Neuronal stem cell (in vitro differentiated cells): ENCODE measurements around the gene GSTP1.

Experiments
- DNase-seq: peaks from one replicate; pipeline ENCODE4 v3.0.0-alpha.2; 2013; ENCODE audit warnings: low spot score
- H2AFZ ChIP-seq: one replicate; pipeline ENCODE4 v1.6.1; 2013; ENCODE audit warnings: mild to moderate bottlenecking, low read length, inconsistent platforms
- H2AK5ac ChIP-seq: 2 replicates; pipeline ENCODE4 v1.6.1; 2013; ENCODE audit warnings: low read depth, mild to moderate bottlenecking, inconsistent platforms, low read length, moderate library complexity, mixed read lengths
- H2BK120ac ChIP-seq: 2 replicates; pipeline ENCODE4 v1.6.1; 2013; ENCODE audit warnings: low read depth, mild to moderate bottlenecking, inconsistent platforms, low read length, moderate library complexity, mixed read lengths
- H2BK12ac ChIP-seq: one replicate; pipeline ENCODE4 v1.6.1; 2013; ENCODE audit warnings: low read length, inconsistent platforms
- H2BK15ac ChIP-seq: 2 replicates; pipeline ENCODE4 v1.6.1; 2013; ENCODE audit warnings: mild to moderate bottlenecking, low read length, inconsistent platforms, mixed read lengths
- H2BK5ac ChIP-seq: one replicate; pipeline ENCODE4 v1.6.1; 2013; ENCODE audit warnings: inconsistent platforms, mild to moderate bottlenecking, low read length, moderate library complexity
- H3K14ac ChIP-seq: one replicate; pipeline ENCODE4 v1.6.1; 2013; ENCODE audit warnings: low read length, inconsistent platforms
- H3K18ac ChIP-seq: 2 replicates; pipeline ENCODE4 v1.6.1; 2013; ENCODE audit warnings: low read length, inconsistent platforms
- H3K23ac ChIP-seq: 2 replicates; pipeline ENCODE4 v1.6.1; 2013; ENCODE audit warnings: low read depth, mild to moderate bottlenecking, mixed read lengths, low read length, inconsistent platforms; ENCODE audit not compliant: poor library complexity
- H3K27ac ChIP-seq: replicated peaks from 3 replicates; pipeline ENCODE4 v1.5.1; 2013; ENCODE audit warnings: low read length, inconsistent platforms
- H3K27me3 ChIP-seq, 3 experiments: 2 replicates each; pipeline ENCODE4 v1.6.1; 2013; ENCODE audit warnings: low read length in 3 of 3, mild to moderate bottlenecking in 2 of 3, inconsistent platforms in 1 of 3, low read depth in 1 of 3, mixed read lengths in 1 of 3, moderate library complexity in 1 of 3; ENCODE audit not compliant: control insufficient read depth in 3 of 3, insufficient read depth in 3 of 3
- H3K36me3 ChIP-seq, 2 donors: replicated peaks in 1 of 2; 2 replicates each; pipeline ENCODE4 v1.6.1; 2013; ENCODE audit warnings: low read length in 2 of 2; ENCODE audit not compliant: control insufficient read depth in 2 of 2, insufficient read depth in 2 of 2
- H3K4ac ChIP-seq: 2 replicates; pipeline ENCODE4 v1.6.1; 2013; ENCODE audit warnings: inconsistent platforms, mild to moderate bottlenecking, low read length, moderate library complexity
- H3K4me1 ChIP-seq, 2 donors: 1 replicate in 1 of 2; 2 replicates in 1 of 2; pipeline ENCODE4 v1.6.1; 2013; ENCODE audit warnings: low read length in 2 of 2, low read depth in 1 of 2; ENCODE audit not compliant: control insufficient read depth in 2 of 2, insufficient read depth in 1 of 2
- H3K4me2 ChIP-seq: one replicate; pipeline ENCODE4 v1.6.1; 2013; ENCODE audit warnings: mild to moderate bottlenecking, low read length, inconsistent platforms; ENCODE audit not compliant: insufficient read depth, poor library complexity, severe bottlenecking
- H3K4me3 ChIP-seq, 2 donors: 2 replicates each; pipeline ENCODE4 v1.5.1; 2013; ENCODE audit warnings: low read length in 2 of 2, mild to moderate bottlenecking in 2 of 2, inconsistent platforms in 1 of 2, moderate library complexity in 1 of 2
- H3K79me1 ChIP-seq: one replicate; pipeline ENCODE4 v1.6.1; 2013; ENCODE audit warnings: low read depth, mild to moderate bottlenecking, inconsistent platforms, low read length, moderate library complexity
- H3K9ac ChIP-seq: one replicate; pipeline ENCODE4 v1.6.1; 2013; ENCODE audit warnings: mild to moderate bottlenecking, low read depth, low read length, inconsistent platforms; ENCODE audit not compliant: poor library complexity
- H3K9me3 ChIP-seq, 2 donors: replicated peaks in 1 of 2; 2 replicates each; pipeline versions ENCODE3 to v1.6.1; 2013; ENCODE audit warnings: low read length in 2 of 2, mild to moderate bottlenecking in 2 of 2, inconsistent platforms in 1 of 2, low read depth in 1 of 2, mixed read lengths in 1 of 2, moderate library complexity in 1 of 2; ENCODE audit not compliant: control insufficient read depth in 2 of 2, insufficient read depth in 1 of 2
- H4K8ac ChIP-seq: one replicate; pipeline ENCODE4 v1.6.1; 2013; ENCODE audit warnings: low read depth, mild to moderate bottlenecking, inconsistent platforms, low read length, moderate library complexity
- H4K91ac ChIP-seq: one replicate; pipeline ENCODE4 v1.6.1; 2013; ENCODE audit warnings: low read length, low read depth, mild to moderate bottlenecking, inconsistent platforms; ENCODE audit not compliant: poor library complexity
- WGBS, 2 donors: extraction: QIAGEN DNeasy Blood & Tissue Kit; methylation state at CpG; one replicate each; pipeline ENCODE4 v1.1.7; 2013; ENCODE audit warnings: missing lambda C conversion rate in 2 of 2, mixed read lengths in 1 of 2; ENCODE audit not compliant: insufficient read length in 2 of 2, insufficient replicate concordance in 1 of 2; ENCODE audit errors: extremely low coverage in 2 of 2; 5-methylcytosine and 5-hydroxymethylcytosine counted together

Gene GSTP1

GRCh38 chr11:67581469-67581868, 2.1 kb upstream of the GSTP1 start:
- no peak overlapping the region for H4K91ac ChIP-seq
- no peak overlapping the region for H3K23ac ChIP-seq
- no peak overlapping the region for H2AK5ac ChIP-seq
- peaks cover 16 to 25% of the 10 kb centered on the region in 2 donors for H3K4me1 ChIP-seq
- H3K4me3 ChIP-seq, result no peak overlapping the region
- H3K9me3 ChIP-seq, result peaks cover 4 to 7% of the 10 kb centered on the region in 2 donors
- no peak overlapping the region for H3K14ac ChIP-seq
- no peak overlapping the region for H3K27ac ChIP-seq
- WGBS, 2 donors, result no CpG with 5 or more reads among the region's 11 CpGs
- H2AFZ ChIP-seq, result no peak overlapping the region
- H3K79me1 ChIP-seq, result peaks cover 21% of the 10 kb centered on the region
- H4K8ac ChIP-seq, result no peak overlapping the region
- no peak overlapping the region for H2BK15ac ChIP-seq
- peaks cover 12 to 20% of the 10 kb centered on the region in 2 donors for H3K36me3 ChIP-seq
- no peak overlapping the region for H3K4me2 ChIP-seq
- no peak overlapping the region for H3K9ac ChIP-seq
- peaks cover 0 to 45% (median 11%) of the 10 kb centered on the region in 3 experiments for H3K27me3 ChIP-seq
- no peak overlapping the region for H2BK12ac ChIP-seq
- no peak overlapping the region for H3K4ac ChIP-seq
- no peak for DNase-seq
- no peak overlapping the region for H2BK120ac ChIP-seq
- no peak overlapping the region for H3K18ac ChIP-seq
- no peak overlapping the region for H2BK5ac ChIP-seq

- Histone ChIP-seq H2BK12ac (no peak overlapping the region), H3K23ac (no peak overlapping the region), H3K18ac (no peak overlapping the region), H3K4me2 (no peak overlapping the region), H4K8ac (no peak overlapping the region), H3K4ac (no peak overlapping the region), H3K27me3 (peaks cover 0 to 40% (median 11%) of the 10 kb centered on the region in 3 experiments), H2BK120ac (no peak overlapping the region), H3K79me1 (peaks cover 21% of the 10 kb centered on the region), H3K9ac (no peak overlapping the region), H3K4me1 (peaks cover 16 to 25% of the 10 kb centered on the region in 2 donors), H3K4me3 (no peak overlapping the region), H3K36me3 (peaks cover 17 to 26% of the 10 kb centered on the region in 2 donors), H2AK5ac (no peak overlapping the region), H3K27ac (no peak overlapping the region), H2AFZ (no peak overlapping the region), H2BK15ac (no peak overlapping the region), H2BK5ac (no peak overlapping the region), H3K14ac (no peak overlapping the region), H3K9me3 (peaks cover 6 to 7% of the 10 kb centered on the region in 2 donors), H4K91ac (no peak overlapping the region)
- DNase-seq, result no peak
- WGBS, 2 donors, result no CpG with 5 or more reads among the region's 4 CpGs
Observed at GRCh38 chr11:67582011-67582410, 1.6 kb upstream of the GSTP1 start.

GRCh38 chr11:67584205-67584880, 731 bp downstream of the GSTP1 start:
- Histone ChIP-seq H4K8ac (peak overlapping the region; percentile 7), H4K91ac (peak overlapping the region; percentile 81), H2BK5ac (peak overlapping the region; percentile 94), H3K27ac (peak overlapping the region; percentile 71), H3K27me3 (peaks cover 0 to 20% (median 11%) of the 10 kb centered on the region in 3 experiments), H3K9me3 (peaks cover 3 to 6% of the 10 kb centered on the region in 2 donors), H3K23ac (peak overlapping the region; percentile 94), H3K79me1 (peaks cover 21% of the 10 kb centered on the region), H3K4me3 (peak overlapping the region; percentile 87 to 88), H3K36me3 (peaks cover 22 to 43% of the 10 kb centered on the region in 2 donors), H3K4me2 (peak overlapping the region; percentile 84), H2AFZ (peak overlapping the region; percentile 92), H2AK5ac (peak overlapping the region; percentile 96), H2BK12ac (no peak overlapping the region), H2BK15ac (peak overlapping the region; percentile 50), H3K4ac (peak overlapping the region; percentile 66), H3K18ac (peak overlapping the region; percentile 99), H2BK120ac (peak overlapping the region; percentile 33), H3K4me1 (peaks cover 16 to 25% of the 10 kb centered on the region in 2 donors), H3K9ac (peak overlapping the region; percentile 92), H3K14ac (no peak overlapping the region)
- DNase-seq, result no peak
- no CpG with 5 or more reads among the region's 33 CpGs for WGBS, 2 donors
